Hepatocyte (in vitro differentiated cells): ENCODE measurements around the gene SLC44A3. TPM values are rescaled to one million over a fixed set of nuclear protein-coding genes. Genes with fewer than 3 reads are reported as not detected.

Source experiments
- DNase-seq: peaks from one replicate; pipeline ENCODE4 v3.0.0-alpha.2; 2016; ENCODE audit warnings: low spot score
- H2AFZ ChIP-seq: fragments of 200-600 bp; sonication (generic); 2 replicates; pipeline ENCODE4 v1.6.0; 2016; ENCODE audit warnings: antibody characterized with exemption, mild to moderate bottlenecking
- H3K27ac ChIP-seq: fragments of 200-600 bp; sonication (generic); 2 replicates; pipeline ENCODE4 v1.5.1; 2016; ENCODE audit warnings: mild to moderate bottlenecking
- H3K27me3 ChIP-seq: fragments of 200-600 bp; sonication (generic); 2 replicates; pipeline ENCODE4 v1.6.1; 2016
- H3K36me3 ChIP-seq: fragments of 200-600 bp; sonication (generic); replicated peaks from 2 replicates; pipeline ENCODE4 v1.5.1; 2016; ENCODE audit warnings: low read depth; ENCODE audit not compliant: insufficient read depth
- H3K4me1 ChIP-seq: fragments of 200-600 bp; sonication (generic); 2 replicates; pipeline ENCODE4 v1.5.1; 2016; ENCODE audit warnings: mild to moderate bottlenecking, moderate library complexity; ENCODE audit not compliant: insufficient read depth
- H3K4me2 ChIP-seq: fragments of 200-600 bp; sonication (generic); 2 replicates; pipeline ENCODE4 v1.6.0; 2016
- H3K4me3 ChIP-seq: fragments of 200-600 bp; sonication (generic); 2 replicates; pipeline ENCODE4 v1.5.1; 2016; ENCODE audit warnings: mild to moderate bottlenecking
- H3K79me2 ChIP-seq: fragments of 200-600 bp; sonication (generic); 2 replicates; pipeline ENCODE4 v1.6.0; 2017; ENCODE audit warnings: mild to moderate bottlenecking
- H3K9me2 ChIP-seq: fragments of 200-600 bp; sonication (generic); replicated peaks from 2 replicates; pipeline ENCODE4 v1.6.0; 2017; ENCODE audit warnings: mild to moderate bottlenecking; ENCODE audit not compliant: insufficient read depth
- H3K9me3 ChIP-seq: fragments of 200-600 bp; sonication (generic); 2 replicates; pipeline ENCODE4 v1.5.1; 2016; ENCODE audit warnings: low read depth, mild to moderate bottlenecking
- H4K20me1 ChIP-seq: fragments of 200-600 bp; sonication (generic); 2 replicates; pipeline ENCODE4 v1.6.0; 2016; ENCODE audit warnings: mild to moderate bottlenecking; ENCODE audit not compliant: insufficient read depth, poor library complexity, severe bottlenecking
- EZH2 ChIP-seq: fragments of 200-600 bp; sonication (generic); IDR thresholded peaks from 2 replicates; pipeline ENCODE4 v1.6.1; 2016; ENCODE audit warnings: antibody characterized with exemption, mild to moderate bottlenecking, borderline replicate concordance
- EZH2phosphoT487 ChIP-seq: fragments of 200-600 bp; sonication (generic); IDR thresholded peaks from one replicate; pipeline ENCODE4 v1.6.1; 2018; ENCODE audit warnings: antibody characterized with exemption, mild to moderate bottlenecking, low read depth, moderate library complexity; ENCODE audit not compliant: unreplicated experiment, severe bottlenecking
- WGBS: methylation state at CpG from one replicate; pipeline ENCODE4 v1.1.6; 2016; ENCODE audit warnings: low lambda C conversion rate; ENCODE audit errors: missing lambda C conversion rate; 5-methylcytosine and 5-hydroxymethylcytosine counted together
- polyA plus RNA-seq: library from polyadenylated mRNA; unstranded; fragments of >200 nt; fragmentation: Nextera tagmentation; extraction: Ambion mirVana; gene quantifications from 2 replicates; pipeline ENCODE4 v1.2.1, GENCODE V29; 2016
- total RNA-seq: library from RNA; depleted of rRNA; stranded (reverse); fragments of >200 nt; gene quantifications from 2 replicates; pipeline ENCODE4 v1.2.3, GENCODE V29; 2014
- TF ChIP-seq, protein P1 (sequence below): fragments of 200-600 bp; sonication (generic); IDR thresholded peaks from 2 replicates; pipeline ENCODE4 v1.5.1; 2016; ENCODE audit warnings: antibody characterized with exemption, mild to moderate bottlenecking; ENCODE audit not compliant: poor library complexity

The SLC44A3 gene, protein sequence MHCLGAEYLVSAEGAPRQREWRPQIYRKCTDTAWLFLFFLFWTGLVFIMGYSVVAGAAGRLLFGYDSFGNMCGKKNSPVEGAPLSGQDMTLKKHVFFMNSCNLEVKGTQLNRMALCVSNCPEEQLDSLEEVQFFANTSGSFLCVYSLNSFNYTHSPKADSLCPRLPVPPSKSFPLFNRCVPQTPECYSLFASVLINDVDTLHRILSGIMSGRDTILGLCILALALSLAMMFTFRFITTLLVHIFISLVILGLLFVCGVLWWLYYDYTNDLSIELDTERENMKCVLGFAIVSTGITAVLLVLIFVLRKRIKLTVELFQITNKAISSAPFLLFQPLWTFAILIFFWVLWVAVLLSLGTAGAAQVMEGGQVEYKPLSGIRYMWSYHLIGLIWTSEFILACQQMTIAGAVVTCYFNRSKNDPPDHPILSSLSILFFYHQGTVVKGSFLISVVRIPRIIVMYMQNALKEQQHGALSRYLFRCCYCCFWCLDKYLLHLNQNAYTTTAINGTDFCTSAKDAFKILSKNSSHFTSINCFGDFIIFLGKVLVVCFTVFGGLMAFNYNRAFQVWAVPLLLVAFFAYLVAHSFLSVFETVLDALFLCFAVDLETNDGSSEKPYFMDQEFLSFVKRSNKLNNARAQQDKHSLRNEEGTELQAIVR
- 55.3 and 70.2 TPM in 2 replicates for total RNA-seq
- polyA plus RNA-seq: 49.4 and 51.5 TPM in 2 replicates

DNA sequence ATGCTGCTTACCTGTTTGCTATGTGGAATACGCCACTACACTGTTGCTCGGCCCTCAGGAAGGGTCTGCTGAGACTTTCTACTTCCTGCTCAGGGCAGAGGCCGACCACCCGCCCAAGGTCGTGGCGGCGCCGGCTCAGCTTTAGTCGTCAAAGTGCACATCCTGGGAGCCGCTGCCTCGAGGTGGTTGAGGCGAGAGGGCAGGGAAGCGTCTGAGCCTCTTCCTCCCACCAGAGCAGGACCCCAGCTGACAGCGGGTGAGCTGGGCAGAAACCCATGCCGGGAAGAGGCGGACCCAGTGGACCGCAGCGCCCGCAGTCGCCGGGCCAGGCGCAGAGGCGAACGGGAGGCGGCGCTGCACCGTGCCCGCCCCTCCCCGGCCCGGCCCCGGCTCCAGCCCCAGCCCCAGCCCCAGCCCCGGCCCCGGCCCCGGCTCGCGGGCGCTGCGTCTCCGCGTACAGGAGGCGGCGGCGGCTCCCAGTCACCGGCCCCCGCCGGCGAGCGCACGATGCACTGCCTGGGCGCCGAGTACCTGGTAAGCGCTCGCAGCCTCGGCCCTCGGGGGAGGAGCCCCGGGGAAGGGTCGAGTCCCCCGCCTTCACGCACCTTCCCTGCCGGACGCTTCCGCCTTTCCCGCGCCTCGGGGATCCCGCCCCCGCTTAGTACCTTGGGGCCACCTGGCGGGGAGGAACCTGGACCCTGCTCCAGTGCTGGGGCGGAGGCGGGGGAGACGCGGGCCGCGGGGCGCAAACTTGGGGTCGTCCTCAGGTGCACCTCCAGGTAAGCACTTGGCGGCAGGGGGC lies at the start of gene SLC44A3:
Gene SLC44A3, plus strand, starts transcription at position 413 of the 802 bp plus-strand sequence. Its CDS starts 95 bp downstream, at position 508.
- Histone ChIP-seq H3K27ac (peak within 1 kb of the TSS; percentile 89), H3K9me3 (no peaks in the 10 kb centered on the region), H3K4me3 (peak within 1 kb of the TSS; percentile 82), H4K20me1 (no peaks in the 10 kb centered on the region), H3K27me3 (no peaks in the 10 kb centered on the region), H3K9me2 (no peaks in the 10 kb centered on the region), H3K4me1 (peaks cover 16% of the 10 kb centered on the region), H3K4me2 (peak within 1 kb of the TSS; percentile 84), H2AFZ (peak within 1 kb of the TSS; percentile 87), H3K36me3 (no peaks in the 10 kb centered on the region), H3K79me2 (peaks cover 76% of the 10 kb centered on the region)
- WGBS: 1% methylated on average over 39 of the region's 77 CpGs
- peak; percentile 85 for DNase-seq
- TF ChIP-seq, protein P1, sequence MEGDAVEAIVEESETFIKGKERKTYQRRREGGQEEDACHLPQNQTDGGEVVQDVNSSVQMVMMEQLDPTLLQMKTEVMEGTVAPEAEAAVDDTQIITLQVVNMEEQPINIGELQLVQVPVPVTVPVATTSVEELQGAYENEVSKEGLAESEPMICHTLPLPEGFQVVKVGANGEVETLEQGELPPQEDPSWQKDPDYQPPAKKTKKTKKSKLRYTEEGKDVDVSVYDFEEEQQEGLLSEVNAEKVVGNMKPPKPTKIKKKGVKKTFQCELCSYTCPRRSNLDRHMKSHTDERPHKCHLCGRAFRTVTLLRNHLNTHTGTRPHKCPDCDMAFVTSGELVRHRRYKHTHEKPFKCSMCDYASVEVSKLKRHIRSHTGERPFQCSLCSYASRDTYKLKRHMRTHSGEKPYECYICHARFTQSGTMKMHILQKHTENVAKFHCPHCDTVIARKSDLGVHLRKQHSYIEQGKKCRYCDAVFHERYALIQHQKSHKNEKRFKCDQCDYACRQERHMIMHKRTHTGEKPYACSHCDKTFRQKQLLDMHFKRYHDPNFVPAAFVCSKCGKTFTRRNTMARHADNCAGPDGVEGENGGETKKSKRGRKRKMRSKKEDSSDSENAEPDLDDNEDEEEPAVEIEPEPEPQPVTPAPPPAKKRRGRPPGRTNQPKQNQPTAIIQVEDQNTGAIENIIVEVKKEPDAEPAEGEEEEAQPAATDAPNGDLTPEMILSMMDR: peak; percentile 17
- TF ChIP-seq EZH2: no peak

DNA sequence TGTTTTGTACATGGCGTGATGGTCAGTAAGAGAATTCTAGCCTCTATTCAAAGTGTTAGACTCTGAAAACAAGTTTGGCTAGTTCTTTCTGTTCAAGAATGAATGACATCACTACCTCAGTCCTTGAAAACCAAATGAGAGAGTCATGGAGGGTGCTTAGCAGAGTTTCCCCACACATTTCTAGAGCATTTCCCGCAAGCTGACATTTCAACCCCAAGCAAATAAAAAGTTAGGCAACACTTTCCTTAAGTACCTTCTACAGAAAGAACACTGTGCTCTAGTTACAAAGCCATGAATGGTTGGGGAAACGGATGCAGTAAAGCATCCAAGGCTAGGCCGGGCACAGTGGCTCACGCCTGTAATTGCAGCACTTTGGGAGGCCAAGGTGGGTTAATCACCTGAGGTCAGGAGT lies 47.9 kb upstream of the SLC44A3 start:
- TF ChIP-seq, protein P1: no peak
- TF ChIP-seq EZH2phosphoT487 (no peak), EZH2 (no peak)
- no peak overlapping the region for H2AFZ ChIP-seq
- H3K4me2 ChIP-seq: no peak overlapping the region
- H3K27me3 ChIP-seq: no peaks in the 10 kb centered on the region
- WGBS: 69% methylated on average over 5 of the region's 5 CpGs
- no peak overlapping the region for H3K4me3 ChIP-seq
- H3K27ac ChIP-seq: peak overlapping the region; percentile 87
- DNase-seq: peak; percentile 57
- peaks cover 34% of the 10 kb centered on the region for H3K79me2 ChIP-seq
- no peaks in the 10 kb centered on the region for H3K9me3 ChIP-seq
- H3K9me2 ChIP-seq: no peaks in the 10 kb centered on the region
- H3K4me1 ChIP-seq: peaks cover 19% of the 10 kb centered on the region
- no peaks in the 10 kb centered on the region for H3K36me3 ChIP-seq
- H4K20me1 ChIP-seq: no peaks in the 10 kb centered on the region

DNA sequence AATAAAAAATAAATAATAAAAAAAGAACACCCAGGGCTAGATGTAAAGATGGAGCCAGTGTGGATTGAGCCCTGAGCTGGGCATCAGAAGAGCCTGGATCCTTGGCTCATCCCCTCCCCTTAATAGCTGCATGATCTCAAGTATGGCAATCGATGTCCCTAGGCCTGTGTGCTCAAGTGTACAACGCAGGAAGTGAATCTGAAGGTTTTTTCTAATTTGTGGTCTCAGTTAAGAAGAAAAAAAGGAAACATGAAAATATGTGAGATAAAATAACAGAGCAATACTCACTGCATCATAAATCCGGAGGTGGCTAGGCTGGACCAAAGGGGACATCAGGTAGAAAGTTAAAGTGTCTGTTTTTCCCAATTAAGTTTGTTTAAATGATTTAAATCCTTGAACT lies 47.3 kb upstream of the SLC44A3 start:
- Histone ChIP-seq H3K9me3 (no peaks in the 10 kb centered on the region), H3K27me3 (no peaks in the 10 kb centered on the region), H2AFZ (no peak overlapping the region), H3K9me2 (no peaks in the 10 kb centered on the region), H3K27ac (peak overlapping the region; percentile 87), H3K4me3 (no peak overlapping the region), H3K36me3 (no peaks in the 10 kb centered on the region), H3K4me2 (no peak overlapping the region), H4K20me1 (no peaks in the 10 kb centered on the region), H3K79me2 (peaks cover 28% of the 10 kb centered on the region), H3K4me1 (peaks cover 19% of the 10 kb centered on the region)
- 92% methylated on average over 3 of the region's 3 CpGs for WGBS
- TF ChIP-seq, protein P1: no peak
- TF ChIP-seq EZH2phosphoT487 (no peak), EZH2 (no peak)
- no peak for DNase-seq
